ENCODE measurements around the gene CTTN. TPM values are rescaled to one million over a fixed set of nuclear protein-coding genes. Genes with fewer than 3 reads are reported as not detected.
A peak's percentile ranks its signal among the peaks of the same experiment; 100 is the strongest.

Gene CTTN
- total RNA-seq, 1 donor from 2014 or later = 307 TPM

- no peak overlapping the region for H3K27ac Mint-ChIP-seq (ENCODE audit: unreplicated experiment)
Observed at GRCh38 chr11:70463478-70464255, 65.3 kb downstream of the CTTN start.

DNA sequence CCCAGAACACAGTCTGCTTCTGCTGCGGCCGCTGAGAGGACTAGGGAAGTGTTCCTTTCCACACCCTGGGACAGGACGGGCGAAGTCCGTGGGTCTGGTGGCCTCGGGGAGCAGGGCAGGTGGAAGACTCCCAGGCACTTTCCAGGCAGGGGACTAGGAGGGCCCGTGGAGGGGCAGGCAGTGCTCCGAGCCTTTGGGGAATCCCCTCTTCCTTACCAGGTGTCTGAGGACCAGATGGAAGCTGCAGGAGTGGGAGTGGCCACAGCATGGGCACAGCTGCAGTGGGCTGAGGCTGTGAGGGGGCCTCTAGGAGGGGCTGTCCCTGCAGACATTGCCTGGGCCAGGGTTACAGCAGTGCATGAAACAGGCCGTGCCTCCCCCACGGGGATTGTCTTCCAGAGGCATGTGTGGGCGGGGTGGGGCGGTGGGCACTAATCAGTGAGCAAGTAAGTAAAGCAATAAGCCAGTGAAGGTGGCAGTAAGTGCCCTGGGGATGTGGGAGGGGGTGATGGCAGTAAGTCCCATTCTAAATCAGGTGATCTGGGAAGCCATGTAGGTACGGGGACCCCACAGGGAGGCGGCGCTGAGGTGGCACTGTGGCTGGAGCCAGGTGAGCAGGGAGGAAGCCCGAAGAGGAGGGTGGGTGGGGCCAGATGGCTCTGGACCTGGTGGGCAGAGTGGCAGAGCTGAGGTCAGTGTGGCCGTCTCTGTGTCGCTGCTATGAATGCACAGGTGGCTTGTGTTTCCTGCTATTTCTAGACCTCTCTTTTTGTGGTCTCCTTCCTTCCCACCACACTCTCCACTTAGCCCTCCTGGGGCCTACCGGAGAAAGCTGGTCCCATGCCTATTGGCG, 66.4 kb downstream of the CTTN start:
- Mint-ChIP-seq H3K27ac (ENCODE audit: unreplicated experiment) (no peak overlapping the region), H3K4me1 (ENCODE audit: low read depth) (no peaks in the 10 kb centered on the region), H3K9me3 (ENCODE audit: low read depth) (no peaks in the 10 kb centered on the region), H3K27me3 (ENCODE audit: low read depth) (peaks cover 19% of the 10 kb centered on the region), H3K36me3 (ENCODE audit: low read depth) (no peaks in the 10 kb centered on the region), H3K4me3 (ENCODE audit: unreplicated experiment) (no peak overlapping the region)
- peak; percentile 81 for DNase-seq (ENCODE audit: low spot score)
- no peak for TF ChIP-seq CTCF (IDR thresholded peaks at IDR 0.05)

More at GRCh38 chr11:70463478-70464255, 65.3 kb downstream of the CTTN start:
- Mint-ChIP-seq H3K36me3 (ENCODE audit: low read depth) (no peaks in the 10 kb centered on the region), H3K27me3 (ENCODE audit: low read depth) (peaks cover 19% of the 10 kb centered on the region), H3K9me3 (ENCODE audit: low read depth) (no peaks in the 10 kb centered on the region), H3K4me3 (ENCODE audit: unreplicated experiment) (no peak overlapping the region), H3K4me1 (ENCODE audit: low read depth) (no peaks in the 10 kb centered on the region)
- no peak for DNase-seq (ENCODE audit: low spot score)
- no peak for TF ChIP-seq CTCF (IDR thresholded peaks at IDR 0.05)

- H3K36me3 Mint-ChIP-seq (ENCODE audit: low read depth) = no peaks in the 10 kb centered on the region
- no peaks in the 10 kb centered on the region for H3K9me3 Mint-ChIP-seq (ENCODE audit: low read depth)
- H3K27ac Mint-ChIP-seq (ENCODE audit: unreplicated experiment) = no peak overlapping the region
- no peak for TF ChIP-seq CTCF (IDR thresholded peaks at IDR 0.05)
- peaks cover 16% of the 10 kb centered on the region for H3K27me3 Mint-ChIP-seq (ENCODE audit: low read depth)
- no peaks in the 10 kb centered on the region for H3K4me1 Mint-ChIP-seq (ENCODE audit: low read depth)
- peak; percentile 46 for DNase-seq (ENCODE audit: low spot score)
- H3K4me3 Mint-ChIP-seq (ENCODE audit: unreplicated experiment) = no peak overlapping the region
Observed at GRCh38 chr11:70466154-70466553, 67.8 kb downstream of the CTTN start.

DNA sequence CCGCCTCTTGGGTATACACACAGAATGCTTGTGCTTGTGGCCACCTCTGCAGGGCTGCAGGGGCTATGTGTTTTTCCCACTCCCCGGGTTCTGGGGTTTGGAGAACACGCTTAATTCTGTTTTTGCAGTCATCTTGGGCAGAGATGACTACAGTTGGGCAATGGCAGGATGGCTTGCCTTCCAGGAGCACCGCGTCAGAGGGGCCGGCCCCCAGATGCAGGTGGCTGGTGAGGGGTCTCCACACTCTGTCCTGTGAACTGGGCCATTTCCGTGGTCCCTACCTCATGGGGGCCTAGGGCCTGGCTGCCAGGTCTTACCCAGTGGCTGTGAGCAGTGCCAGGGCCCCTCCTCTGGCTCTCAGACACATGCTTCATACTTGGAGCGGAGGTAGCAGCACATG, 68.3 kb downstream of the CTTN start:
- H3K4me1 Mint-ChIP-seq (ENCODE audit: low read depth) = no peaks in the 10 kb centered on the region
- no peaks in the 10 kb centered on the region for H3K36me3 Mint-ChIP-seq (ENCODE audit: low read depth)

More for the DNA sequence above, 68.3 kb downstream of the CTTN start:
- Mint-ChIP-seq H3K9me3 (ENCODE audit: low read depth) (no peaks in the 10 kb centered on the region), H3K27ac (ENCODE audit: unreplicated experiment) (no peak overlapping the region), H3K4me3 (ENCODE audit: unreplicated experiment) (no peak overlapping the region), H3K27me3 (ENCODE audit: low read depth) (peaks cover 12% of the 10 kb centered on the region)
- TF ChIP-seq CTCF (IDR thresholded peaks at IDR 0.05) = no peak
- DNase-seq (ENCODE audit: low spot score) = peak; percentile 51
